ENCODE results near the gene SPOCK1. TPM values are rescaled to one million over a fixed set of nuclear protein-coding genes. Genes with fewer than 3 reads are reported as not detected.

The SPOCK1 gene
- total RNA-seq, 1 donor, result 231 TPM

GRCh38 chr5:137438932-137439331 lies 60.2 kb downstream of the SPOCK1 start:
- no peak overlapping the region for H2AFZ ChIP-seq (ENCODE audit: low read length)
- no peak overlapping the region for H3K4me2 ChIP-seq (ENCODE audit: insufficient read depth, low read length)
- H3K4me3 ChIP-seq (ENCODE audit: insufficient read depth, low read length), result no peak overlapping the region
- peaks cover 40% of the 10 kb centered on the region for H3K79me2 ChIP-seq (ENCODE audit: insufficient read depth, low read length)
- H3K27ac ChIP-seq (ENCODE audit: low read depth, low read length), result no peak overlapping the region
- no peaks in the 10 kb centered on the region for H3K27me3 ChIP-seq (ENCODE audit: insufficient read depth, low read length)
- no peaks in the 10 kb centered on the region for H3K9me3 ChIP-seq (ENCODE audit: low read depth, low read length)
- peaks cover 64% of the 10 kb centered on the region for H4K20me1 ChIP-seq (ENCODE audit: insufficient read depth, low read length)
- DNase-seq (ENCODE audit: insufficient read length, low spot score, missing footprints), result no peak
- TF ChIP-seq CTCF (IDR thresholded peaks at IDR 0.05; ENCODE audit: extremely low read depth, low read depth, low read length), result no peak
- H3K4me1 ChIP-seq (ENCODE audit: insufficient read depth, low read length), result peaks cover 5% of the 10 kb centered on the region
- H3K36me3 ChIP-seq (ENCODE audit: insufficient read depth, low read length), result no peaks in the 10 kb centered on the region

- Histone ChIP-seq H3K4me1 (ENCODE audit: insufficient read depth, low read length) (peaks cover 5% of the 10 kb centered on the region), H3K9me3 (ENCODE audit: low read depth, low read length) (no peaks in the 10 kb centered on the region), H3K27me3 (ENCODE audit: insufficient read depth, low read length) (no peaks in the 10 kb centered on the region), H3K27ac (ENCODE audit: low read depth, low read length) (no peak overlapping the region), H2AFZ (ENCODE audit: low read length) (no peak overlapping the region), H3K79me2 (ENCODE audit: insufficient read depth, low read length) (peaks cover 34% of the 10 kb centered on the region), H3K4me3 (ENCODE audit: insufficient read depth, low read length) (no peak overlapping the region), H3K4me2 (ENCODE audit: insufficient read depth, low read length) (no peak overlapping the region), H3K36me3 (ENCODE audit: insufficient read depth, low read length) (no peaks in the 10 kb centered on the region), H4K20me1 (ENCODE audit: insufficient read depth, low read length) (peaks cover 60% of the 10 kb centered on the region)
- DNase-seq (ENCODE audit: insufficient read length, low spot score, missing footprints), result no peak
- TF ChIP-seq CTCF (IDR thresholded peaks at IDR 0.05; ENCODE audit: extremely low read depth, low read depth, low read length), result no peak
Measured at GRCh38 chr5:137437774-137438173, 61.4 kb downstream of the SPOCK1 start.

GRCh38 chr5:137433539-137433938 lies 65.6 kb downstream of the SPOCK1 start:
- H3K4me3 ChIP-seq (ENCODE audit: insufficient read depth, low read length), result no peak overlapping the region
- H2AFZ ChIP-seq (ENCODE audit: low read length), result no peak overlapping the region
- peaks cover 35% of the 10 kb centered on the region for H4K20me1 ChIP-seq (ENCODE audit: insufficient read depth, low read length)
- peaks cover 17% of the 10 kb centered on the region for H3K79me2 ChIP-seq (ENCODE audit: insufficient read depth, low read length)
- no peak overlapping the region for H3K4me2 ChIP-seq (ENCODE audit: insufficient read depth, low read length)
- H3K4me1 ChIP-seq (ENCODE audit: insufficient read depth, low read length), result peaks cover 6% of the 10 kb centered on the region
- H3K27me3 ChIP-seq (ENCODE audit: insufficient read depth, low read length), result no peaks in the 10 kb centered on the region
- H3K27ac ChIP-seq (ENCODE audit: low read depth, low read length), result no peak overlapping the region
- TF ChIP-seq CTCF (IDR thresholded peaks at IDR 0.05; ENCODE audit: extremely low read depth, low read depth, low read length), result no peak
- H3K9me3 ChIP-seq (ENCODE audit: low read depth, low read length), result no peaks in the 10 kb centered on the region
- no peaks in the 10 kb centered on the region for H3K36me3 ChIP-seq (ENCODE audit: insufficient read depth, low read length)
- DNase-seq (ENCODE audit: insufficient read length, low spot score, missing footprints), result no peak

- peaks cover 28% of the 10 kb centered on the region for H4K20me1 ChIP-seq (ENCODE audit: insufficient read depth, low read length)
- H3K27me3 ChIP-seq (ENCODE audit: insufficient read depth, low read length), result no peaks in the 10 kb centered on the region
- no peak for DNase-seq (ENCODE audit: insufficient read length, low spot score, missing footprints)
- H3K9me3 ChIP-seq (ENCODE audit: low read depth, low read length), result no peaks in the 10 kb centered on the region
- no peak overlapping the region for H3K4me3 ChIP-seq (ENCODE audit: insufficient read depth, low read length)
- no peak overlapping the region for H3K27ac ChIP-seq (ENCODE audit: low read depth, low read length)
- H3K4me1 ChIP-seq (ENCODE audit: insufficient read depth, low read length), result peaks cover 6% of the 10 kb centered on the region
- peaks cover 11% of the 10 kb centered on the region for H3K79me2 ChIP-seq (ENCODE audit: insufficient read depth, low read length)
- no peaks in the 10 kb centered on the region for H3K36me3 ChIP-seq (ENCODE audit: insufficient read depth, low read length)
- H3K4me2 ChIP-seq (ENCODE audit: insufficient read depth, low read length), result no peak overlapping the region
- no peak for TF ChIP-seq CTCF (IDR thresholded peaks at IDR 0.05; ENCODE audit: extremely low read depth, low read depth, low read length)
- no peak overlapping the region for H2AFZ ChIP-seq (ENCODE audit: low read length)
Measured at GRCh38 chr5:137432376-137432775, 66.8 kb downstream of the SPOCK1 start.
